GM18951 (cell line): ENCODE results near the gene ILRUN.
"Not testable (repeated sequence)": the region's sequence is repeated elsewhere in the genome, so short reads cannot be mapped to it uniquely, and the experiment has no call there.

Source experiments
- POLR2A ChIP-seq: IDR thresholded peaks from 4 replicates; pipeline ENCODE4 v1.6.1; 2011; ENCODE audit warnings: mild to moderate bottlenecking; ENCODE audit not compliant: insufficient read length, insufficient read depth; ENCODE audit errors: extremely low read depth
- in situ Hi-C: fragments of 300-500 bp; cut with MboI; formaldehyde crosslinking; loops from one replicate; pipeline ENCODE4 v1.12.0; 2022; ENCODE audit warnings: low sequenced_read_pairs, mixed read lengths, inconsistent platforms; ENCODE audit not compliant: unreplicated experiment

Gene ILRUN

GRCh38 chr6:34680802-34681515 is 15.6 kb downstream of the ILRUN start:
- no peak for TF ChIP-seq POLR2A
- in situ Hi-C loops: no loop called here

- in situ Hi-C loops: not testable (repeated sequence)
Measured at GRCh38 chr6:34680313-34680712, 16.3 kb downstream of the ILRUN start.

DNA sequence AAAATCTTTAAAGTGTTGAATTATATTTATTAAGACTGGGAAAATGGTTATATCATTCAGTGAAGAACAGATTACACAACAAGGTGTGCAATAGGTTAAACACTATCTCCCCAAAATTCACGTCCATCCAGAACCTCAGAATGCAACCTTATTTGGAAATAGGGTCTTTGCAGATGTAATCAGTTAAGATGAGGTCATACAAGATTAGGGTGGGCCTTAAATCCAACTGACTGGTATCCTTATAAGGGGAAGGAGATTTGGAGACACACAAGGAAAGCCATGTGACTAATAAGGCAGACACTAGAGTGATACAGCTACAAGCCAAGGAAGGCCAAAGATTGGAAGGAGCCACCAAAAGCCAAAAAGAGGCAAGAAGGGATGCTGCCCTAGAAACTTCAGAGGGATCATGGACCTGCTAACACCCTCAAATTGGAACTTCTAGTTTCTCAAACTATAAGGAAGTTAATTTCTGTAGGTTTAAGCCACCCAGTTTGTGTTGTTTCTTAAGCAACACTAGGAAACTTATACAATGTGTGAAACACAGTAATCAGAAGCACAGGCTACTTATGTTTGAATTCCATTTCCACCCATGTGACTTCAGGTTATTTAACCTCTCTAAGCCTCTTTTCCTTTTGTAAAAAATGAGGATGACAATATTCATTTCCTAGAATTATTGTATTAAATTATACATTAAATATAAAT is 16.9 kb downstream of the ILRUN start:
- TF ChIP-seq POLR2A: no peak
- in situ Hi-C loops: no loop called here

DNA sequence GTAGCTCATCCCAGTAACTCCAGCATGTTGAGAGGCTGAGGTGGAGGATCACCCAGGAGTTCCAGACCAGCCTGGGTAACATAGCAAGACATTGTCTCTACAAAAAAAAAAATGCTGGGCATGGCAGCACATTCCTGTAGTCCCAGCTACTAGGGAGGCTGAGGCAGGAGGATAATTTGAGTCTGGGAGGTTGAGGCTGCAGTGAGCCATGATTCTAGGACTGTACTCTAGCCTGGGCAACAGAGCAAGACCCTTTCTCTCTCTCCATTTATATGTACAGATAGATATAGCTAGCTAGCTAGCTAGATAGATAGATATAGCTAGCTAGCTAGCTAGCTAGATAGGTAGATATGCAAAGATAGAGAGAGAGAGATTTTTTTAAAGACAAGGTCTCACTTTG is 20.4 kb downstream of the ILRUN start:
- TF ChIP-seq POLR2A: no peak
- in situ Hi-C loops: no loop called here

DNA sequence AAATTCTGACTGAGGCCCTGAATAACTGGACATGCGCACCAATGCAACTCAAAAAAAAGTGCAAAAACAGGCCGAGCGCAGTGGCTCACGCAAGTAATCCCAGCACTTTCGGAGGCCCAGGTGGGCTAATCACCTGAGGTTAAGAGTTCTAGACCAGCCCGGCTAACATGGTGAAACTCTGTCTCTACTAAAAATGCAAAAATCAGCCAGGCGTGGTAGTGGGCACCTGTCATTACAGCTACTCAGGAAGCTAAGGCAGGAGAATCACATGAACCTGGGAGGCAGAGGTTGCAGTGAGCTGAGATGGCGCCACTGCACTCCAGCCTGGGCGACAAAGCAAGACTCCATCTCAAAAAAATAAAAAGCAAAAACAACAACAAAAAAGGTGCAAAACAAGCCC is 21.6 kb downstream of the ILRUN start:
- in situ Hi-C loops: not testable (repeated sequence)

DNA sequence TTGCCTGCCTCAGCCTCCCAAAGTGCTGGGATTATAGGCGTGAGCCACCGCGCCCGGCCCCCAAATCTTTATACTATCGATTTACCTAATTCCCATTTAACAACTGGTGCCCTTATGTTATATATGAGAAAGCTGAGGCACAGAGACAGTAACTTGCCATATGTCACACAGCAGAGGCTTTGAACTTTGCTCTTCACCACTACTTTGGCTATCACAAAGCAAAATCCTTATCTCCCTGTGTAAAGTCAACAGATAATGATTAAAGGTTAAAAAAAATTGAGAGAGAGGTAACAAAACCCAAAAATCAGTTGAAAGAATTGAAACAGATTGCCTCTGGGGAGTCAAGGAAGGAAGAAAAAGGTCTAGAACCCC is 22.3 kb downstream of the ILRUN start:
- TF ChIP-seq POLR2A: no peak
- in situ Hi-C loops: no loop called here

DNA sequence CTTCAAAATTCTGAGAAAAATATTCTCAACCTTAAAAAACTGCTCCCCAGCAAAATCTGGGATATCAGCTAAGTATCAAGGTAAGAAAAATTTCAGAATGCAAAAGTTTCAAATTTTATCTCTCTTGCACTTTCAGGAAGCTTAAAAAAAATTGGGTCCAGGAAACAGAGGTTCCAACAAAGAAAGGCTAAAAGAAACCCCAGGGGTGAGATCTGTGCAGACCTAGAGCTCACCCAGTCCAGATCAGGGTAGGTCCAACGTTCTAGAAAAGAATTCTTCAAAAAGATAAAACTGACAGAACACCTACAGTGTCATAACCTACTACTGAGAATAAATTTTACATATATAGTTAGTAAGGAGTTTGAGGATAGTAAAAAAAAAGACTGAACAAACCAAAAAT is 23.5 kb downstream of the ILRUN start:
- no peak for TF ChIP-seq POLR2A
- in situ Hi-C loops: no loop called here

DNA sequence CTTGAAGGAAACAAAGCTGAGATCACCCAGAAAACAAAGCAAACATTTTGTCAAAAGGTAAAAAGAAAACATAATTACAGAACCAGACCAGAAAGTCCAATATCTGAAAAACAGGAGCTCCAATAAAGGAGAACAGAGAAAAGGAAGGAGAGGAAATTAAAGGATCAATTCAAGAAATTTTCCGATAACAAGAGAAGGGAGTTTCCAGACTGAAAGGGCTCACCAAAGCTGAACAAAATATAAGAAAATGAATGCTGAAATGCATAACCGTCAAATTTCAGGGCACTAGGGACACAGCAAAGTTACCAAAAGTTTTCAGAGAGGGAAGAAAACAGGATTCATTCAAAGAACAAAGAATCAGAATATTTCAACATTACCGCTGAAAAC is 23.9 kb downstream of the ILRUN start:
- TF ChIP-seq POLR2A: no peak
- in situ Hi-C loops: no loop called here

DNA sequence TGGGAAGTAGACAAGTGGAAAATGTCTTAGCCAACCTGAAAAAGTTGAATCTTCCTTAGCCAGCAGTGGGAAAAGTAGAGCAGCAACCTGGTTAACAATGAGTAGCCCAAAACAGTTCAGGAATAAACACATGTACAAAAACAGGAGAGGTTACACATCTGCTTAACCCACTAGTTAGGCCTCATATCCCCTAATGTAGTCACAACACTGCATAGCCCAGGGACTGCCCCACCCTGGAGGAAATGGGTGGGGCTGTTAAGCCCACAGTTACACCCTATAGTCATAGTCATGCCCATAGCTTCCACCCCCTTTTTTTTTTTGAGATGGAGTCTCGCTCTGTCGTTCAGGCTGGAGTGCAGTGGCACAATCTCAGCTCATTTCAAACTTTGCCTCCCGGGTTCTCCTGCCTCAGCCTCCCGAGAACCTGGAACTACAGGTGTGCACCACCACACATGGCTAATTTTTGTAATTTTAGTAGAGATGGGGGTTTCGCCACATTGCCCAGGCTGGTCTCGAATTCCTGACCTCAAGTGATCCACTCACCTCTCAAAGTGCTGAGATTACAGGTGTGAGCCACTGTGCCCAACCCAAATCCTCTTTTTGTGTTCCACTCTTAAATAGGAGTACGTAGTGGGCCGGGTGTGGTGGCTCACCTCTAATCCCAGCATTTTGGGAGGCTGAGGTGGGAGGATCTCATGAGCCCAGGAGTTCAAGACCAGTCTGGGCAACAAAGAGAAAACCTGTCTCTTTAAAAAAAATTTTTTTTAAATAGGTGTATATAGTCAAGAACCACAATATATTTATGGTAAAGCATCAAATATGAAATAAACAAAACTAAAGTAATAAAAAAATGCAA is 24.5 kb downstream of the ILRUN start:
- in situ Hi-C loops: no loop called here
- TF ChIP-seq POLR2A: peak; percentile 51

GRCh38 chr6:34671367-34671766 is 25.2 kb downstream of the ILRUN start:
- no peak for TF ChIP-seq POLR2A
- in situ Hi-C loops: no loop called here

- in situ Hi-C loops: not testable (repeated sequence)
Measured at GRCh38 chr6:34668799-34669198, 27.8 kb downstream of the ILRUN start.

GRCh38 chr6:34667481-34668238 is 28.9 kb downstream of the ILRUN start:
- no peak for TF ChIP-seq POLR2A
- in situ Hi-C loops: no loop called here

DNA sequence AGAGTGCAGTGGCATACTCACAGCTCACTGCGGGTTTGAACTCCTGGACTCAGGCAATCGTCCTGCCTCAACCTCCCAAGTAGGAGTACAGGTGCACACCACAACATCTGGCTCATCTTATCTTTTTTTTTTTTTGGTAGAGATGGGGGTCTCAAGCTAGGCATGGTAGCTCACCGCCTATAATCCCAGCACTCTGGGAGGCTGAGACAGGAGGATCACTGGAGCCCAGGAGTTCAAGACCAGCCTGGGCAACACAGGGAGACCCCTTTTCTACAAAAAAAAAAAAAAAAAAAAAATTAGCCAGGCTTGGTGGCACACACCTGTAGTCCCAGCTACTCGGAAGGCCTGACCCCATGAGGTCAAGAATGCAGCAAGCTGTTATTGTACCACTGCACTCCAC is 31.5 kb downstream of the ILRUN start:
- TF ChIP-seq POLR2A: no peak
- in situ Hi-C loops: no loop called here
